Measurements from ENCODE around the gene GPD1. TPM values are rescaled to one million over a fixed set of nuclear protein-coding genes. Genes with fewer than 3 reads are reported as not detected.

GPD1 gene
- total RNA-seq, 1 donor = not detected

- H3K27ac ChIP-seq (ENCODE audit: low read depth, low read length) = no peak overlapping the region
- H3K4me1 ChIP-seq (ENCODE audit: insufficient read depth, low read length) = peaks cover 21% of the 10 kb centered on the region
- H2AFZ ChIP-seq (ENCODE audit: low read length) = no peak overlapping the region
- no peaks in the 10 kb centered on the region for H3K27me3 ChIP-seq (ENCODE audit: insufficient read depth, low read length)
- DNase-seq (ENCODE audit: insufficient read length, low spot score, missing footprints) = no peak
- H3K4me2 ChIP-seq (ENCODE audit: insufficient read depth, low read length) = no peak overlapping the region
- H3K4me3 ChIP-seq (ENCODE audit: insufficient read depth, low read length) = no peak overlapping the region
- no peak for TF ChIP-seq CTCF (IDR thresholded peaks at IDR 0.05; ENCODE audit: extremely low read depth, low read depth, low read length)
- no peaks in the 10 kb centered on the region for H3K36me3 ChIP-seq (ENCODE audit: insufficient read depth, low read length)
- H4K20me1 ChIP-seq (ENCODE audit: insufficient read depth, low read length) = no peaks in the 10 kb centered on the region
- no peaks in the 10 kb centered on the region for H3K9me3 ChIP-seq (ENCODE audit: low read depth, low read length)
- no peaks in the 10 kb centered on the region for H3K79me2 ChIP-seq (ENCODE audit: insufficient read depth, low read length)
Observed at GRCh38 chr12:50069539-50069938, 34.3 kb upstream of the GPD1 start.

DNA sequence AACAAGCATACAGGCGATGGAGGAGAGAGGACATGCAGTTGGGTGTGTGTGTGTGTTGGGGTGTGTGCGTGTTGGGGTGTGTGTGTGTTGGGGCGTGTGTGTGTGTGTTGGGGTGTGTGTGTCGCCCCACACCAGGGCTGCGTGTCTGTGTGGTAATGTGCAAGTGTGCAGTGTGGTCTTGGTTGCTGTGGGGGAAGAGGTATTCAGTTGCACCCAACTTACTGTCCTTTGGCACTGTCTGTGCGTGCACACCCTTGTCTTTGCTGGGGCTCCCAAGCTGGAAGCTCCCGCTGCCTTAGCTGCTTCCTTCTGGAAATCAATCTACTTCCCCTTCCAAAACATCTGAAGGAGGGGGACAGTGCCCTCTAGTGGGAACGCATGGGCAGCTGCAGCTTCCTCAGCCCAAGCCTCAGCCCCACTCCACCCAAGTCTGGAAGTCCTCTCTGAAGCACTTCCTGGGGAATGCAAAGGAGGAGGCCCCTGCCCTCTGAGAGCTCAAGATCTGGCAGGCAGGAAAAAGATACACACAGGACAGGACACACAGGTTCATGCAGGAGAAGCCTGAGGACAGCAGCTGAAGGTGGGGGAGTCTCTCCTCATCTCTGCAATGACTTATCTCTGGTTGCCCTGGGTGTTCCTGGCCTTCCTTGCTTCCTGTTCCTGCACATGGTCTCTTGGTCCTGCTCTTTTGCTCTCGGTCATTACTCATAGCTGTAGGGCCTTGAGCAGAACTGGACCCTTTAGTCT is 33.3 kb upstream of the GPD1 start:
- Histone ChIP-seq H3K27me3 (ENCODE audit: insufficient read depth, low read length) (no peaks in the 10 kb centered on the region), H3K4me3 (ENCODE audit: insufficient read depth, low read length) (peak overlapping the region; percentile 39), H3K27ac (ENCODE audit: low read depth, low read length) (no peak overlapping the region), H4K20me1 (ENCODE audit: insufficient read depth, low read length) (no peaks in the 10 kb centered on the region), H3K36me3 (ENCODE audit: insufficient read depth, low read length) (no peaks in the 10 kb centered on the region), H3K4me1 (ENCODE audit: insufficient read depth, low read length) (peaks cover 24% of the 10 kb centered on the region), H3K79me2 (ENCODE audit: insufficient read depth, low read length) (no peaks in the 10 kb centered on the region), H3K9me3 (ENCODE audit: low read depth, low read length) (no peaks in the 10 kb centered on the region), H2AFZ (ENCODE audit: low read length) (peak overlapping the region; percentile 86), H3K4me2 (ENCODE audit: insufficient read depth, low read length) (peak overlapping the region; percentile 68)
- TF ChIP-seq CTCF (IDR thresholded peaks at IDR 0.05; ENCODE audit: extremely low read depth, low read depth, low read length) = peak; percentile 99
- DNase-seq (ENCODE audit: insufficient read length, low spot score, missing footprints) = peak; percentile 88

GRCh38 chr12:50072198-50072907 is 31.5 kb upstream of the GPD1 start:
- no peak for TF ChIP-seq CTCF (IDR thresholded peaks at IDR 0.05; ENCODE audit: extremely low read depth, low read depth, low read length)
- Histone ChIP-seq H3K27me3 (ENCODE audit: insufficient read depth, low read length) (no peaks in the 10 kb centered on the region), H3K4me2 (ENCODE audit: insufficient read depth, low read length) (no peak overlapping the region), H4K20me1 (ENCODE audit: insufficient read depth, low read length) (no peaks in the 10 kb centered on the region), H3K27ac (ENCODE audit: low read depth, low read length) (no peak overlapping the region), H3K79me2 (ENCODE audit: insufficient read depth, low read length) (no peaks in the 10 kb centered on the region), H3K4me3 (ENCODE audit: insufficient read depth, low read length) (no peak overlapping the region), H3K9me3 (ENCODE audit: low read depth, low read length) (no peaks in the 10 kb centered on the region), H3K36me3 (ENCODE audit: insufficient read depth, low read length) (no peaks in the 10 kb centered on the region), H3K4me1 (ENCODE audit: insufficient read depth, low read length) (peaks cover 9% of the 10 kb centered on the region), H2AFZ (ENCODE audit: low read length) (no peak overlapping the region)
- peak; percentile 50 for DNase-seq (ENCODE audit: insufficient read length, low spot score, missing footprints)

GRCh38 chr12:50073206-50073605 is 30.6 kb upstream of the GPD1 start:
- no peak overlapping the region for H3K4me3 ChIP-seq (ENCODE audit: insufficient read depth, low read length)
- peaks cover 9% of the 10 kb centered on the region for H3K4me1 ChIP-seq (ENCODE audit: insufficient read depth, low read length)
- TF ChIP-seq CTCF (IDR thresholded peaks at IDR 0.05; ENCODE audit: extremely low read depth, low read depth, low read length) = no peak
- H3K27me3 ChIP-seq (ENCODE audit: insufficient read depth, low read length) = no peaks in the 10 kb centered on the region
- no peak overlapping the region for H3K4me2 ChIP-seq (ENCODE audit: insufficient read depth, low read length)
- DNase-seq (ENCODE audit: insufficient read length, low spot score, missing footprints) = peak; percentile 9
- H3K36me3 ChIP-seq (ENCODE audit: insufficient read depth, low read length) = no peaks in the 10 kb centered on the region
- no peaks in the 10 kb centered on the region for H3K79me2 ChIP-seq (ENCODE audit: insufficient read depth, low read length)
- H2AFZ ChIP-seq (ENCODE audit: low read length) = no peak overlapping the region
- no peak overlapping the region for H3K27ac ChIP-seq (ENCODE audit: low read depth, low read length)
- no peaks in the 10 kb centered on the region for H3K9me3 ChIP-seq (ENCODE audit: low read depth, low read length)
- H4K20me1 ChIP-seq (ENCODE audit: insufficient read depth, low read length) = no peaks in the 10 kb centered on the region

Data from osteoblast (primary cell).